ENCODE measurements around the gene THAP4. TPM values are rescaled to one million over a fixed set of nuclear protein-coding genes. Genes with fewer than 3 reads are reported as not detected.
A peak's percentile ranks its signal among the peaks of the same experiment; 100 is the strongest.

THAP4 gene
- total and polyA plus RNA-seq, 2 of the 13 experiments (the other 11 are each of a cell fraction or from before 2014, with no cell fraction given): 59.7 to 75.7 TPM

- TF ChIP-seq ZNF318 (CRISPR knock-in tag; IDR thresholded peaks at IDR 0.05) (no peak), ZNF142 (CRISPR knock-in tag; IDR thresholded peaks at IDR 0.05) (0 out of 2 replicates have a peak, but pooled peaks have one; percentile 54), RFX5 (IDR thresholded peaks at IDR 0.05; ENCODE audit: low read depth, low read length) (no peak), HNRNPK (IDR thresholded peaks at IDR 0.05; ENCODE audit: low read depth, low read length, poor library complexity, severe bottlenecking) (no peak), RCOR2 (CRISPR knock-in tag; IDR thresholded peaks at IDR 0.05) (peak; percentile 22; the same call in 1 of the 2 replicates), ZMYM2 (CRISPR knock-in tag; IDR thresholded peaks at IDR 0.05) (no peak), SP140L (CRISPR knock-in tag; IDR thresholded peaks at IDR 0.05; ENCODE audit: borderline replicate concordance) (no peak), DR1 (CRISPR knock-in tag; IDR thresholded peaks at IDR 0.05) (no peak), ARNTL (CRISPR knock-in tag; IDR thresholded peaks at IDR 0.05) (peak; percentile 86), SRSF1 (optimal IDR thresholded peaks at IDR 0.05; ENCODE audit: low read depth, low read length) (no peak), POLR2AphosphoS2 (IDR thresholded peaks at IDR 0.05; ENCODE audit: low read depth, low read length) (no peak), ZNF124 (CRISPR knock-in tag; IDR thresholded peaks at IDR 0.05) (peak; percentile 76; the same call in 1 of the 2 replicates), ZNF333 (CRISPR knock-in tag; IDR thresholded peaks at IDR 0.05; ENCODE audit: borderline replicate concordance) (no peak), NBN (conservative IDR thresholded peaks at IDR 0.05) (no peak), IRX3 (CRISPR knock-in tag; IDR thresholded peaks at IDR 0.05; ENCODE audit: borderline replicate concordance, low read depth) (no peak), FLYWCH1 (CRISPR knock-in tag; IDR thresholded peaks at IDR 0.05) (no peak), SMAD1 (CRISPR knock-in tag; IDR thresholded peaks at IDR 0.05; ENCODE audit: borderline replicate concordance, low read depth) (no peak)
Measured at GRCh38 chr2:241653210-241653750, 16.3 kb upstream of the THAP4 start (continued).
